OCI-LY1 (cell line): ENCODE measurements around the gene TTC19.
"Not testable (repeated sequence)": the region's sequence is repeated elsewhere in the genome, so short reads cannot be mapped to it uniquely, and the experiment has no call there.

Source experiments
- H2AFZ ChIP-seq: fragments of 200-600 bp; sonication (generic), shearing (Covaris generic); 2 replicates; pipeline ENCODE4 v1.6.0; 2014; ENCODE audit warnings: antibody characterized with exemption, mild to moderate bottlenecking, low read length
- H3F3A ChIP-seq: fragments of 200-600 bp; sonication (generic), shearing (Covaris generic); 2 replicates; pipeline ENCODE4 v1.6.0; 2014; ENCODE audit warnings: mild to moderate bottlenecking, antibody characterized with exemption, low read length, moderate library complexity; ENCODE audit not compliant: insufficient read depth
- H3K27ac ChIP-seq: fragments of 200-600 bp; sonication (generic); 2 replicates; pipeline ENCODE4 v1.5.1; 2014; ENCODE audit warnings: low read length, mixed run types, mild to moderate bottlenecking, low read depth; ENCODE audit not compliant: poor library complexity, severe bottlenecking
- H3K27me3 ChIP-seq: fragments of 200-600 bp; sonication (generic); 2 replicates; pipeline ENCODE4 v1.6.0; 2014; ENCODE audit warnings: antibody characterized with exemption, mild to moderate bottlenecking, low read length, moderate library complexity; ENCODE audit not compliant: insufficient read depth
- H3K36me3 ChIP-seq: fragments of 200-600 bp; sonication (generic); 2 replicates; pipeline ENCODE4 v1.6.1; 2014; ENCODE audit warnings: mild to moderate bottlenecking, antibody characterized with exemption, low read length, moderate library complexity, mixed read lengths; ENCODE audit not compliant: insufficient read depth
- H3K4me1 ChIP-seq: fragments of 200-600 bp; sonication (generic); 2 replicates; pipeline ENCODE4 v1.5.1; 2014; ENCODE audit warnings: mild to moderate bottlenecking, low read length, moderate library complexity; ENCODE audit not compliant: insufficient read depth, severe bottlenecking
- H3K4me2 ChIP-seq: fragments of 200-600 bp; sonication (generic), shearing (Covaris generic); 2 replicates; pipeline ENCODE4 v1.6.1; 2014; ENCODE audit warnings: low read length
- H3K4me3 ChIP-seq: fragments of 200-600 bp; sonication (generic); 2 replicates; pipeline ENCODE4 v1.5.1; 2014; ENCODE audit warnings: low read length, low read depth, mild to moderate bottlenecking, mixed read lengths; ENCODE audit not compliant: poor library complexity, severe bottlenecking
- H3K79me2 ChIP-seq: fragments of 200-600 bp; shearing (Covaris generic); 2 replicates; pipeline ENCODE4 v1.6.1; 2016; ENCODE audit warnings: mixed run types, low read length, mixed read lengths; ENCODE audit not compliant: insufficient read depth
- H3K9ac ChIP-seq: fragments of 200-600 bp; sonication (generic), shearing (Covaris generic); 2 replicates; pipeline ENCODE4 v1.6.1; 2014; ENCODE audit warnings: mild to moderate bottlenecking, low read length, mixed read lengths
- H3K9me2 ChIP-seq: fragments of 200-600 bp; sonication (generic), shearing (Covaris generic); 2 replicates; pipeline ENCODE4 v1.6.1; 2014; ENCODE audit warnings: low read depth, mild to moderate bottlenecking, low read length, mixed read lengths
- H3K9me3 ChIP-seq: fragments of 200-600 bp; shearing (Covaris generic); 2 replicates; pipeline ENCODE4 v1.6.1; 2014; ENCODE audit warnings: low read length, mixed read lengths
- H4K20me1 ChIP-seq: fragments of 200-600 bp; sonication (generic), shearing (Covaris generic); 2 replicates; pipeline ENCODE4 v1.6.0; 2016; ENCODE audit warnings: mild to moderate bottlenecking, low read length; ENCODE audit not compliant: insufficient read depth
- EZH2 ChIP-seq: fragments of 200-600 bp; sonication (generic), shearing (Covaris generic); IDR thresholded peaks from 2 replicates; pipeline ENCODE4 v1.8.0; 2017; ENCODE audit warnings: borderline replicate concordance, mixed run types, mild to moderate bottlenecking, antibody characterized with exemption, low read length, moderate library complexity, mixed read lengths
- TF ChIP-seq, protein P1 (sequence below): fragments of 200-600 bp; sonication (generic), shearing (Covaris generic); IDR thresholded peaks from 2 replicates; pipeline ENCODE4 v1.5.1; 2017; ENCODE audit warnings: mild to moderate bottlenecking, antibody characterized with exemption, low read length, moderate library complexity, mixed read lengths

TTC19 gene

GRCh38 chr17:15978606-15979005, 21.0 kb upstream of the TTC19 start:
- peaks cover 12% of the 10 kb centered on the region for H3K36me3 ChIP-seq
- no peaks in the 10 kb centered on the region for H3K27me3 ChIP-seq
- TF ChIP-seq, protein P1, sequence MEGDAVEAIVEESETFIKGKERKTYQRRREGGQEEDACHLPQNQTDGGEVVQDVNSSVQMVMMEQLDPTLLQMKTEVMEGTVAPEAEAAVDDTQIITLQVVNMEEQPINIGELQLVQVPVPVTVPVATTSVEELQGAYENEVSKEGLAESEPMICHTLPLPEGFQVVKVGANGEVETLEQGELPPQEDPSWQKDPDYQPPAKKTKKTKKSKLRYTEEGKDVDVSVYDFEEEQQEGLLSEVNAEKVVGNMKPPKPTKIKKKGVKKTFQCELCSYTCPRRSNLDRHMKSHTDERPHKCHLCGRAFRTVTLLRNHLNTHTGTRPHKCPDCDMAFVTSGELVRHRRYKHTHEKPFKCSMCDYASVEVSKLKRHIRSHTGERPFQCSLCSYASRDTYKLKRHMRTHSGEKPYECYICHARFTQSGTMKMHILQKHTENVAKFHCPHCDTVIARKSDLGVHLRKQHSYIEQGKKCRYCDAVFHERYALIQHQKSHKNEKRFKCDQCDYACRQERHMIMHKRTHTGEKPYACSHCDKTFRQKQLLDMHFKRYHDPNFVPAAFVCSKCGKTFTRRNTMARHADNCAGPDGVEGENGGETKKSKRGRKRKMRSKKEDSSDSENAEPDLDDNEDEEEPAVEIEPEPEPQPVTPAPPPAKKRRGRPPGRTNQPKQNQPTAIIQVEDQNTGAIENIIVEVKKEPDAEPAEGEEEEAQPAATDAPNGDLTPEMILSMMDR: no peak
- no peak for TF ChIP-seq EZH2
- no peak overlapping the region for H3K9ac ChIP-seq
- no peak overlapping the region for H3K27ac ChIP-seq
- no peaks in the 10 kb centered on the region for H3K79me2 ChIP-seq
- H3F3A ChIP-seq: no peaks in the 10 kb centered on the region
- H3K4me1 ChIP-seq: no peaks in the 10 kb centered on the region
- H3K4me3 ChIP-seq: no peak overlapping the region
- H3K4me2 ChIP-seq: no peak overlapping the region
- H3K9me3 ChIP-seq: no peaks in the 10 kb centered on the region
- no peaks in the 10 kb centered on the region for H3K9me2 ChIP-seq
- no peaks in the 10 kb centered on the region for H4K20me1 ChIP-seq
- H2AFZ ChIP-seq: no peak overlapping the region

DNA sequence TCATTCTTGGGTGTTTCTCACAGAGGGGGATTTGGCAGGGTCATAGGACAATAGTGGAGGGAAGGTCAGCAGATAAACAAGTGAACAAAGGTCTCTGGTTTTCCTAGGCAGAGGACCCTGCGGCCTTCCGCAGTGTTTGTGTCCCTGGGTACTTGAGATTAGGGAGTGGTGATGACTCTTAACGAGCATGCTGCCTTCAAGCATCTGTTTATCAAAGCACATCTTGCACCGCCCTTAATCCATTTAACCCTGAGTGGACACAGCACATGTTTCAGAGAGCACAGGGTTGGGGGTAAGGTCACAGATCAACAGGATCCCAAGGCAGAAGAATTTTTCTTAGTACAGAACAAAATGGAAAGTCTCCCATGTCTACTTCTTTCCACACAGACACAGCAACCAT, 20.6 kb upstream of the TTC19 start:
- H3K4me3 ChIP-seq, H3K4me2 ChIP-seq, H3K79me2 ChIP-seq, H3K9ac ChIP-seq, H3K27me3 ChIP-seq, H3F3A ChIP-seq, H2AFZ ChIP-seq, H3K9me2 ChIP-seq, H3K27ac ChIP-seq, H4K20me1 ChIP-seq, H3K9me3 ChIP-seq, H3K4me1 ChIP-seq: not testable (repeated sequence)
- peaks cover 12% of the 10 kb centered on the region for H3K36me3 ChIP-seq

GRCh38 chr17:15981208-15981607, 18.4 kb upstream of the TTC19 start:
- Histone ChIP-seq H3K9me2 (no peaks in the 10 kb centered on the region), H4K20me1 (no peaks in the 10 kb centered on the region), H3K4me1 (no peaks in the 10 kb centered on the region), H3K9ac (no peak overlapping the region), H2AFZ (no peak overlapping the region), H3K79me2 (no peaks in the 10 kb centered on the region), H3K27ac (no peak overlapping the region), H3K4me3 (no peak overlapping the region), H3K36me3 (peaks cover 20% of the 10 kb centered on the region), H3K27me3 (no peaks in the 10 kb centered on the region), H3K4me2 (no peak overlapping the region), H3F3A (no peaks in the 10 kb centered on the region), H3K9me3 (no peaks in the 10 kb centered on the region)
- TF ChIP-seq EZH2: no peak
- TF ChIP-seq, protein P1: no peak

DNA sequence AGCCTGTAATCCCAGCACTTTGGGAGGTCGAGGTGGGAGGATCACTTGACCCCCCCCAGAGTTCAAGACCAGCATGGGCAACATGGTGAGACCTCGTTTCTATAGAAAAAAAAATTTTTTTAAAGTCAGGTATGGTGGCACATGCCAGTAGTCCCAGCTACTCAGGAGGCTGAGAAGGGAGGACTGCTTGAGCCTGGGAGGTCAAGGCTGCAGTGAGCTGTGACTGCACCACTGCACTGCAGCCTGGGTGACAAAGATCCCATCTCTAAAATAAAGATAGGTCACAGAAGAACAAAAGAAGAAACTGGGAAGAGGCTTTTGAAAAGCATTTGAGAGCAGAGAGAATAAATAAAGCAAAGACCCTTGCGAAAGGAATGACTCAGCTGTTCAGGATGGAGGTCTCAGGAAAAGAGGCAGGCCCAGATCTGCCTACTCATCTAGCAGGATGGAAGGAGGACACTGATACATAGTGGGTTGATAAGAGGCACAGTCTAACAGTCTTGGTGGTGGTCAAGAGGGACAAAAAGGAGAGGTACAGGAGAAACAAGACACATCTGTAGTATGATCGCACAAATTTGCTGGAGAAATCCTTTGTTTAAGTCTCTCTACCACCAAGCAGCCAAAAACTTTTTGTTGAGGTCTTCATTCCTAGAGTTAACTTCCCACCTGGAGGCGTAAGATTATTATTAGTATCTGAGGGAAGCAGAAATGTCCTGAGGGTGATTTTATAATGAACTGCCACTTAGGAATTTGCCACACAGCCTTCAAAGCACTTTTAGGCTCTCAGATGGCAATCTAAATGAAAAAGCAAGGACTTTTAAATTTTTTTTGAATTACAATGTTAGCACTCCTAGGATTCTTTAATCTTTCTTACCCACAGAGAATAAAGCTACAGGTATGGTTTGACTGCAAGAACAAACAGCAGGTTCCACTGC, 17.7 kb upstream of the TTC19 start:
- no peak overlapping the region for H3K27ac ChIP-seq
- H3K9ac ChIP-seq: no peak overlapping the region
- H3K4me2 ChIP-seq: no peak overlapping the region
- no peaks in the 10 kb centered on the region for H3K4me1 ChIP-seq
- peaks cover 20% of the 10 kb centered on the region for H3K36me3 ChIP-seq
- H3F3A ChIP-seq: no peaks in the 10 kb centered on the region
- H2AFZ ChIP-seq: no peak overlapping the region
- no peaks in the 10 kb centered on the region for H3K9me2 ChIP-seq
- H3K4me3 ChIP-seq: no peak overlapping the region
- no peaks in the 10 kb centered on the region for H3K27me3 ChIP-seq
- H3K79me2 ChIP-seq: no peaks in the 10 kb centered on the region
- H3K9me3 ChIP-seq: no peaks in the 10 kb centered on the region
- no peaks in the 10 kb centered on the region for H4K20me1 ChIP-seq
- no peak for TF ChIP-seq EZH2
- TF ChIP-seq, protein P1: no peak
